ENCODE measurements around the gene LINC00237.

- TF ChIP-seq CTCF (IDR thresholded peaks at IDR 0.05) (no peak), POLR2A (IDR thresholded peaks at IDR 0.05) (no peak), POLR2AphosphoS5 (IDR thresholded peaks at IDR 0.05) (no peak), EP300 (IDR thresholded peaks at IDR 0.05) (no peak)
Measured at GRCh38 chr20:21154692-21155091, 48.5 kb upstream of the LINC00237 start.
